Sigmoid colon (tissue), 7 donors: Measurements from ENCODE around the gene NRG2. TPM values are rescaled to one million over a fixed set of nuclear protein-coding genes. Genes with fewer than 3 reads are reported as not detected.

Experiments used
- DNase-seq: peaks from one replicate; pipeline ENCODE4 v3.0.0-alpha.2; 2019
- H3K27ac ChIP-seq, 4 donors: fragments of 200-600 bp; sonication (generic); one replicate each; pipeline ENCODE4 v1.5.1; 2016 to 2019; ENCODE audit warnings: mild to moderate bottlenecking in 1 of 4
- H3K27me3 ChIP-seq, 3 donors: fragments of 200-600 bp; sonication (generic); one replicate each; pipeline ENCODE4 v1.5.1; 2019; ENCODE audit warnings: mild to moderate bottlenecking in 1 of 3
- H3K36me3 ChIP-seq, 4 donors: fragments of 200-600 bp; sonication (generic); one replicate each; pipeline ENCODE4 v1.5.1; 2016 to 2019
- H3K4me1 ChIP-seq, 4 donors: fragments of 200-600 bp; sonication (generic); one replicate each; pipeline ENCODE4 v1.5.1; 2017 to 2019
- H3K4me3 ChIP-seq, 4 donors: fragments of 200-600 bp; sonication (generic); one replicate each; pipeline ENCODE4 v1.5.1; 2017 to 2019; ENCODE audit warnings: mild to moderate bottlenecking in 2 of 4, moderate library complexity in 1 of 4
- H3K9me3 ChIP-seq, 4 donors: fragments of 200-600 bp in 3 of 4; sonication (generic) in 3 of 4; one replicate each; pipeline versions ENCODE4 v1.5.1 to v1.6.1; 2013 to 2019
- EP300 ChIP-seq, 4 donors: sonication (generic); formaldehyde crosslinking; IDR thresholded peaks; one replicate each; pipeline ENCODE4 v1.6.1; 2017; ENCODE audit warnings: antibody characterized with exemption in 4 of 4
- POLR2A ChIP-seq, 2 donors: fragments of 450-650 bp; IDR thresholded peaks; one replicate each; pipeline ENCODE4 v1.6.1; 2016; ENCODE audit warnings: antibody characterized with exemption in 2 of 2, mild to moderate bottlenecking in 2 of 2, moderate library complexity in 2 of 2
- POLR2AphosphoS5 ChIP-seq, 4 donors: sonication (generic); formaldehyde crosslinking; IDR thresholded peaks; one replicate each; pipeline ENCODE4 v1.6.1; 2017; ENCODE audit warnings: antibody characterized with exemption in 4 of 4
- WGBS, 2 donors: extraction: QIAGEN DNeasy Blood & Tissue Kit; methylation state at CpG; one replicate each; pipeline ENCODE4 v1.1.7; 2013; 5-methylcytosine and 5-hydroxymethylcytosine counted together
- intact Hi-C: fragments of 100-400 bp; cut with DNase I; formaldehyde crosslinking; loops from one replicate; pipeline ENCODE4 v1.15.1; 2023
- polyA plus RNA-seq, 3 donors: library from polyadenylated mRNA; stranded (reverse); fragments of 200-250 nt; gene quantifications; one replicate each; pipeline ENCODE4 v1.2.3, GENCODE V29; 2013
- total RNA-seq, 4 donors: library from RNA; depleted of rRNA; stranded (reverse); fragments of >200 nt; gene quantifications; one replicate each; pipeline ENCODE4 v1.1.0, GENCODE V29; 2016
- TF ChIP-seq, protein P1 (sequence below), 4 experiments: fragments of 450-650 bp in 3 of 4; fragments of 200-600 bp in 1 of 4; IDR thresholded peaks; one replicate each; pipeline ENCODE4 v1.5.1; 2016 to 2019; ENCODE audit warnings: antibody characterized with exemption in 4 of 4, mild to moderate bottlenecking in 3 of 4, moderate library complexity in 2 of 4
- donor health status: healthy with polysubstance abuse.
- donor health status: Bipolar disorder and iron deficiency.
- donor health status: healthy.

NRG2 gene
- total and polyA plus RNA-seq, 7 donors, result 0.80 to 11.9 (median 4.8) TPM; not detected in 2

DNA sequence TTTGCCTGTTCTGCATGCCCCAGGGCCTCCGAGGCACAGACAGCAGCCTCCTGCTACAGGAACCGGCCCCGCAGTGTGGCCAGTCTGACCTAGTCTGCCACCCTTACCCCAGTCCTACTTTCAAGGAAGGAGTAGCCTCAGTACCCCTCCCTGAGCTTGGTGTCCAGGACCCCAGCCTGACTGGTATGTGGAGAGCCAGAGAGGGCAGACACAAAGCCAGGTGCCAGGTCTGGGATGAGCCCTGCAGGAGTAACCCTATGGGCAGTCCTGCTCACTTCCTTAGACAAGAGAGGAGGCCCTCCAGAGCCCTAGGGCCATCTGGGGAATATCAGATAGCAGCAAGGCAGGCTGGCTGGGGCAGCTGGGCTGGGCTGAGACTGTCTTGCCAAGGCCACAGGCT, 67.8 kb downstream of the NRG2 start:
- Histone ChIP-seq H3K4me3 (no peak overlapping the region), H3K4me1 (peaks cover 0 to 8% (median 0%) of the 10 kb centered on the region in 4 donors), H3K27ac (no peak overlapping the region), H3K27me3 (no peaks in the 10 kb centered on the region), H3K36me3 (no peaks in the 10 kb centered on the region), H3K9me3 (no peaks in the 10 kb centered on the region)
- intact Hi-C loops, result no loop called here
- DNase-seq, result no peak
- TF ChIP-seq POLR2A (IDR thresholded peaks at IDR 0.05) (no peak), POLR2AphosphoS5 (IDR thresholded peaks at IDR 0.05) (peak in 2 of 4 donors; percentile 35 to 66)
- WGBS, 2 donors, result 95 to 96% methylated on average over 3 of the region's 3 CpGs

DNA sequence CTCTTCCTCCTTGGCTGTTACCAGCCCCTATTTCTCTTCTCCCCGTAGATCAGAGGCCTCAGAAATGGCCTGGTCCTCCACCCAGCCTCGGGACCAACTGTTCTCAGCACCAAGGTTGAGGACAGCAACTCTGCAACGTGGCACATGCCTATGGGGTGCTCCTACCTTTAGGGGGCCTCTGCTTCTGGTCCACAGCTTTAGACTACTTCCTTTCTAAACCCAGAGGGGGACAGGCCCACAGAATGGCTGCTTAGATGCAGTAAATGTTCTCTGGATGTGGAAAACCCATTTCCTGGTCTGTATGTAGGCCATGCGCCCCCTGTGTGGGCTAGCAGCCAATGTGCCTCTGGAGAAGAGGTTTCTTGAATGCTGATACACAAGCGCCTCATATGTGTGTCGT, 68.4 kb downstream of the NRG2 start:
- Histone ChIP-seq H3K27ac (no peak overlapping the region), H3K36me3 (no peaks in the 10 kb centered on the region), H3K4me1 (peaks cover 0 to 8% (median 0%) of the 10 kb centered on the region in 4 donors), H3K4me3 (no peak overlapping the region), H3K27me3 (no peaks in the 10 kb centered on the region), H3K9me3 (no peaks in the 10 kb centered on the region)
- intact Hi-C loops, result no loop called here
- DNase-seq, result no peak
- TF ChIP-seq, protein P1, sequence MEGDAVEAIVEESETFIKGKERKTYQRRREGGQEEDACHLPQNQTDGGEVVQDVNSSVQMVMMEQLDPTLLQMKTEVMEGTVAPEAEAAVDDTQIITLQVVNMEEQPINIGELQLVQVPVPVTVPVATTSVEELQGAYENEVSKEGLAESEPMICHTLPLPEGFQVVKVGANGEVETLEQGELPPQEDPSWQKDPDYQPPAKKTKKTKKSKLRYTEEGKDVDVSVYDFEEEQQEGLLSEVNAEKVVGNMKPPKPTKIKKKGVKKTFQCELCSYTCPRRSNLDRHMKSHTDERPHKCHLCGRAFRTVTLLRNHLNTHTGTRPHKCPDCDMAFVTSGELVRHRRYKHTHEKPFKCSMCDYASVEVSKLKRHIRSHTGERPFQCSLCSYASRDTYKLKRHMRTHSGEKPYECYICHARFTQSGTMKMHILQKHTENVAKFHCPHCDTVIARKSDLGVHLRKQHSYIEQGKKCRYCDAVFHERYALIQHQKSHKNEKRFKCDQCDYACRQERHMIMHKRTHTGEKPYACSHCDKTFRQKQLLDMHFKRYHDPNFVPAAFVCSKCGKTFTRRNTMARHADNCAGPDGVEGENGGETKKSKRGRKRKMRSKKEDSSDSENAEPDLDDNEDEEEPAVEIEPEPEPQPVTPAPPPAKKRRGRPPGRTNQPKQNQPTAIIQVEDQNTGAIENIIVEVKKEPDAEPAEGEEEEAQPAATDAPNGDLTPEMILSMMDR (IDR thresholded peaks at IDR 0.05), result no peak
- no peak for TF ChIP-seq EP300 (IDR thresholded peaks at IDR 0.05)
- TF ChIP-seq POLR2A (IDR thresholded peaks at IDR 0.05), result no peak
- TF ChIP-seq POLR2AphosphoS5 (IDR thresholded peaks at IDR 0.05), result no peak
- WGBS, 2 donors, result 65 to 70% methylated on average over 6 of the region's 6 CpGs

DNA sequence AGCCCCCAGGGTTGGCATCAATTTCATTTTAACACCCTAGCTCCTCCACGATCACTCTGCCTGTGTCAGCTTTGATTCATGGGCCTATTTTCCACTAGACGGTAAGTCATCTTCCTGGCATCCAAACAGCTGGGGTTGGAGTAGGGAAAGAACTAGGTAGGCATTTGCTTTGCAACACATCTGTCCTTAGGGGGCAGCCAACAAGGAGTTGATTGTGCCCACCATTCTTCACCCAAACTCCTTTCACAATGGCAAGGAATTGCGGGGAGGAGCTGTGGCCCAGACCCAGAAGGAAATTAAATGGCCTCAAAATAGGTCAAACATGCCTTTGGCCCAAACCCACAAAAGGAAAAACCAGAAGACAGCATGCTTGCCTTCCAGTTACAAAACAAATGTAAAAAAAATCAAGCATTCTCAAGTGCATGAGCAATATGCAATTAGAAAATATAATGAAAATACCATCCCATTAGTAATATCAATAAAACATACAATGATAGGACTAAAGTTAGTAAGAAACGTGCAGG, 71.8 kb downstream of the NRG2 start:
- Histone ChIP-seq H3K4me1 (peaks cover 0 to 24% (median 10%) of the 10 kb centered on the region in 4 donors), H3K36me3 (no peaks in the 10 kb centered on the region), H3K4me3 (no peak overlapping the region), H3K27me3 (no peaks in the 10 kb centered on the region), H3K9me3 (no peaks in the 10 kb centered on the region), H3K27ac (no peak overlapping the region)
- no peak for DNase-seq
- TF ChIP-seq EP300 (IDR thresholded peaks at IDR 0.05) (no peak), POLR2A (IDR thresholded peaks at IDR 0.05) (no peak), POLR2AphosphoS5 (IDR thresholded peaks at IDR 0.05) (no peak)
- TF ChIP-seq, protein P1 (IDR thresholded peaks at IDR 0.05), result no peak
- 86 to 88% methylated on average over 4 of the region's 4 CpGs for WGBS, 2 donors
- intact Hi-C loops, result no loop called here

DNA sequence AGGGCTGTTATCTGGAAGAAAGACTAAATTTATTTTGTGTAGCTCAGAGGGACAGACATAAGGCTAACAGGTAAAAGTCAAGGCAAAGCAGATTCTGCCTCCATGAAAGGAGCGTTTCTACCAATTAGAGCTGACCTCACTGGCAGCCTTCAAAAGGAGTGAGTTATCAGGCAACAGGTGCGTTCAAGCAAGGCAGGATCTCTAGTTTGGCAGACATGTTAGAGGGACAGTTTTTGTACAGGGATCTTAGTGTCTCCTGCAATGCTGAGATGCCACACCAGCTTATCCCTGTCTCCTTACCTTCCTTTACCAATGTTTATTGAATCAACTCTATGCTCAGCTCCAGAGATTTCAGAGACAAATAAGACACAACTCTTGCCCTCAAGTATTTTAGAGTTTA, 73.8 kb downstream of the NRG2 start:
- Histone ChIP-seq H3K36me3 (no peaks in the 10 kb centered on the region), H3K4me3 (no peak overlapping the region), H3K9me3 (no peaks in the 10 kb centered on the region), H3K27me3 (no peaks in the 10 kb centered on the region), H3K27ac (no peak overlapping the region), H3K4me1 (peaks cover 0 to 16% (median 10%) of the 10 kb centered on the region in 4 donors)
- 64 to 79% methylated on average over 2 of the region's 2 CpGs for WGBS, 2 donors
- intact Hi-C loops, result loop anchor here (2.0 to 5.0 kb wide), 3 partner anchors 73 to 188 kb away; partner anchors contain the start of gene NRG2
- DNase-seq, result no peak
- TF ChIP-seq POLR2A (IDR thresholded peaks at IDR 0.05) (no peak), POLR2AphosphoS5 (IDR thresholded peaks at IDR 0.05) (no peak), EP300 (IDR thresholded peaks at IDR 0.05) (no peak)
- TF ChIP-seq, protein P1 (IDR thresholded peaks at IDR 0.05), result no peak

DNA sequence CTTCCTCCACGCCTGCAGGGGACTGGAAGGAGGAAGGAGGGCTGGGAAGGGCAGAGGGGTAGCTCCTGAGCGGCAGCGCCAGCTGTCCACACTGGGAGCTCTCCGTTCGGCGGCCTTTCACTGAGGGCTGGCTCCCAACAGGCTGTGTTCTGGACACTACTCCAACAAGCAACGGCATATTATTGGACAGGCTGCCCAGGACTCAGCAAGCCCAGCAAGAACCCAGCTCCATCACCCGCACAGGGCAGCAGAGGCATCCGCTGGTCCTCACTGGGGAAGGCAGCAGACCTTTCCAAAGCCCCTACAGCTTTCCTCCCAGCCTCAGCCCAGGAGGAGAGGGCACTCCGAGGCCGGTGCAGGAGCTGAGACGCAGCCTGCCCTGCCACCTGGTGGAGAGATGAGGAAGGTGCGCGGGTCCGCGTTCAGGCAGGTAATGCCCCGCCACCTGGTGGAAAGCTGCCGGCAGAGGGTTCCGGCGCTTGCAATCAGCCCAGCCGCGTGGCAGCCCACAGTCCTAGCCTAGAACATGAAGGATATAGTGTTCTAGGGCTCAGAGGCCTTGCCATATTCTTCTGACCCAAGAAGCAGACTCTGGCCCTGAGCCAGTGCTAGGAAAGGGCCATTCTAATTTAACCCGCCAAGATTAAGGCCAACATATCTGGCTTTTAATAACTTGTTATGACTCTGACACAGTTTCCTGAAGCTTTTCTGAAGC, 74.4 kb downstream of the NRG2 start:
- peak; percentile 91 for DNase-seq
- Histone ChIP-seq H3K4me1 (peaks cover 0 to 16% (median 10%) of the 10 kb centered on the region in 4 donors), H3K9me3 (no peaks in the 10 kb centered on the region), H3K36me3 (no peaks in the 10 kb centered on the region), H3K27me3 (no peaks in the 10 kb centered on the region), H3K27ac (no peak overlapping the region), H3K4me3 (no peak overlapping the region)
- WGBS, 2 donors, result 22 to 25% methylated on average over 23 of the region's 23 CpGs
- intact Hi-C loops, result loop anchor here (1.0 to 5.0 kb wide), 5 partner anchors 74 to 189 kb away; partner anchors contain the start of gene NRG2
- TF ChIP-seq POLR2AphosphoS5 (IDR thresholded peaks at IDR 0.05) (peak in 1 of 4 donors; percentile 35), POLR2A (IDR thresholded peaks at IDR 0.05) (no peak), EP300 (IDR thresholded peaks at IDR 0.05) (no peak)
- TF ChIP-seq, protein P1 (IDR thresholded peaks at IDR 0.05), result peak; percentile 98 to 99 (median 98)
